Activated CD4-positive, alpha-beta memory T cell treated with anti-CD3 and anti-CD28 coated beads, Interleukin-2, amount 10 ng/mL, durations not matched to agents 7 days and 5 days (primary cell): Measurements from ENCODE around the gene MIB2. TPM values are rescaled to one million over a fixed set of nuclear protein-coding genes. Genes with fewer than 3 reads are reported as not detected.
A peak's percentile ranks its signal among the peaks of the same experiment; 100 is the strongest.

ENCODE experiments used
- CTCF ChIA-PET: fragments of 350-600 bp; sonication (Branson Sonifier 250); formaldehyde crosslinking; loops from one replicate; lab custom pipeline; 2021; ENCODE audit warnings: antibody characterized with exemption, inconsistent platforms; lab: Charles Lee
- POLR2A ChIA-PET: fragments of 350-600 bp; sonication (Branson Sonifier 250); formaldehyde crosslinking; loops from one replicate; lab custom pipeline; 2021; ENCODE audit warnings: antibody characterized with exemption; lab: Charles Lee
- DNase-seq: peaks from one replicate; pipeline ENCODE4 v3.0.0-alpha.2; 2020
- H3K27ac Mint-ChIP-seq: one replicate; pipeline ENCODE4 v1.8.0; 2021; ENCODE audit warnings: mild to moderate bottlenecking, mixed read lengths
- H3K27me3 Mint-ChIP-seq: one replicate; pipeline ENCODE4 v1.8.0; 2021; ENCODE audit warnings: mixed read lengths
- H3K36me3 Mint-ChIP-seq: one replicate; pipeline ENCODE4 v1.8.0; 2021; ENCODE audit warnings: low read depth, mixed read lengths
- H3K4me1 Mint-ChIP-seq: one replicate; pipeline ENCODE4 v1.8.0; 2021; ENCODE audit warnings: mixed read lengths
- H3K4me3 Mint-ChIP-seq: one replicate; pipeline ENCODE4 v1.8.0; 2021; ENCODE audit warnings: mild to moderate bottlenecking, mixed read lengths
- H3K9me3 Mint-ChIP-seq: one replicate; pipeline ENCODE4 v1.8.0; 2021; ENCODE audit warnings: mixed read lengths
- total RNA-seq, 2 experiments: library from RNA; stranded (reverse); gene quantifications; one replicate each; pipeline ENCODE4 v1.2.3, GENCODE V29; 2021

The MIB2 gene
- 10 to 100 TPM; 37.2 to 37.5 TPM for total RNA-seq

GRCh38 chr1:1615256-1616044 is at the start of gene MIB2:
MIB2 (plus strand) TSS chr1:1615500; CDS start chr1:1623453, 7,953 bp downstream.
- CTCF ChIA-PET = interaction anchor here (0.6 to 1.4 kb wide), 2 partner anchors 9 to 145 kb away, joined by 4 read pairs; no protein-coding TSS in a partner anchor
- Mint-ChIP-seq H3K36me3 (peaks cover 6% of the 10 kb centered on the region), H3K9me3 (no peaks in the 10 kb centered on the region), H3K4me1 (peaks cover 36% of the 10 kb centered on the region), H3K27me3 (no peaks in the 10 kb centered on the region), H3K4me3 (peak within 1 kb of the TSS; percentile 89), H3K27ac (peak within 1 kb of the TSS; percentile 91)
- POLR2A ChIA-PET = interaction anchor here (1.0 to 3.2 kb wide), 12 partner anchors 11 to 294 kb away, joined by 3 to 42 read pairs (median 8); partner anchors contain the start of genes AURKAIP1 and MMP23B
- DNase-seq = peak; percentile 98

DNA sequence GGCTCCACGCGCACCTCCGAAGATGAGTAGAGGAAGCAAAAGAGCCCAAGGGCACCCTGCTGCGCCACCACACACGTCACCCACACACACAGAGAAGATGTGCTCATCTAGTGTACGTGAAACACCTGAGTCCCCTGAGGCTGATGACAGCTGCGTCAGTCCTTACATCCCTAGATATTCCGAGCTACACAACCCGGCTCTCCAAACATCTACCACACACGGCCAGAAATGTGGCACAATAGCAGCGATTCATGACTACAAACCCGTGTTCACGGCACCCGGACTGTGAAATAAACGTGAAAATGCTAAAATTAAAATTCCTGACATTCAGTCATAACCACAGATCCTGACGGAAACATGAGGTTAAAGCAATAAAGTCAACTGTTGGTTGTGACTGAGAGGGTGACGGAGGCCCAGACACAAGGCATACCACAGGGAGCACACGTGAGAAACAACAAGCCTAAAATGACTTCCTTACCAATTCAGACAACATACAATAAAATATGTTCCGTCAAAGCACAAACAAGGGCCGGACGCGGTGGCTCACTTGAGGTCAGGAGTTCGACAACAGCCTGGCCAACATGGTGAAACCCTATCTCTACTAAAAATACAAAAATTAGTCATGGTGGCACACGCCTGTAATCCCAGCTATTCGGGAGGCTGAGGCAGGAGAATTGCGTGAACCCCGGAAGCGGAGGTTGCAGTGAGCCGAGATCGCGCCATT is 48.0 kb upstream of the MIB2 start:
- H3K27me3 Mint-ChIP-seq = no peaks in the 10 kb centered on the region
- ChIA-PET CTCF (no interaction called here), POLR2A (interaction anchor here (0.7 to 1.3 kb wide), 2 partner anchors 11 to 115 kb away, joined by 3 to 6 read pairs; no protein-coding TSS in a partner anchor)
- H3K4me1 Mint-ChIP-seq = peaks cover 30% of the 10 kb centered on the region
- peaks cover 63% of the 10 kb centered on the region for H3K36me3 Mint-ChIP-seq
- no peak overlapping the region for H3K27ac Mint-ChIP-seq
- DNase-seq = no peak
- no peak overlapping the region for H3K4me3 Mint-ChIP-seq
- H3K9me3 Mint-ChIP-seq = no peaks in the 10 kb centered on the region

DNA sequence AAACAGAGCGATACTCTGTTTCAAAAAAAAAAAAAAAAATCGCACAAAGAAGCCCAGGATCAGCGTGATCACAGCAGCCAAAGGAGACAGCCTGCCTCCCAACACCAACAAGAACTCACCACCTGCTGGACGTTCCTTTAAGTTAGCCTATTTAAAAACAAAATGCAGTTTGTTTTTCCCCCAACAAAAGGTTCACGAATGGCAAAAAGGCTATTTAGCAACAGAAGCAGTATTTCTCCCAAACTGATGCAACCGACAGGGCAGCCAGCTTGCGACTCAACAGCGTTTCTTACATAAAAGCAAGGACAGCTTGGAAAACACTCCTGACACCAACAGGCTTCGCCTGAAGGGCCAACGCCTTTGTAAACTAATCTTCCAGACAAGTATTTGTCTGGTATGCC is 47.4 kb upstream of the MIB2 start:
- Mint-ChIP-seq H3K4me3 (no peak overlapping the region), H3K27ac (no peak overlapping the region), H3K36me3 (peaks cover 58% of the 10 kb centered on the region), H3K27me3 (no peaks in the 10 kb centered on the region), H3K9me3 (no peaks in the 10 kb centered on the region), H3K4me1 (peaks cover 33% of the 10 kb centered on the region)
- no peak for DNase-seq
- CTCF ChIA-PET = no interaction called here
- POLR2A ChIA-PET = interaction anchor here (0.7 to 1.3 kb wide), 2 partner anchors 10 to 115 kb away, joined by 3 to 6 read pairs; no protein-coding TSS in a partner anchor

DNA sequence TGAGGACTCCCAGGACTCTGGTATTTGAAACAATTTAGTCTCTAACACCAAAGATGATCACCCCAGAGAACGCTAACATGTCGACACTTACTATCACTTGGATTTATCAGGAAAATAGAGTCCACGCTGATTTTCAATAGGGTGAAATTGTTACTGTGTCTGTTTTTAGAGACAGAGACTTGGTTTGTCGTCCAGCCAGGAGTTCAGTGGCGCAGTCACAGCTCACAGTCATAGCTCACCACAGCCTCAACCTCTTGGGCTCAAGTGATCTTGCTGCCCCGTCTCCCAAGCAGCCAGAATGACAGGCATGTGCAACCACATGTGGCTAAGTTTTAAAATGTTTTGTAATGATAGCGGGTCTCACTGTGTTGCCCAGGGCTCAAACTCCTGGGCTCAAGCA is 46.0 kb upstream of the MIB2 start:
- CTCF ChIA-PET = no interaction called here
- Mint-ChIP-seq H3K27ac (no peak overlapping the region), H3K4me1 (peaks cover 39% of the 10 kb centered on the region), H3K36me3 (peaks cover 53% of the 10 kb centered on the region), H3K9me3 (no peaks in the 10 kb centered on the region), H3K4me3 (no peak overlapping the region), H3K27me3 (no peaks in the 10 kb centered on the region)
- POLR2A ChIA-PET = interaction anchor here (1.2 to 1.3 kb wide), 2 partner anchors 65 to 108 kb away, joined by 3 read pairs; no protein-coding TSS in a partner anchor
- no peak for DNase-seq

DNA sequence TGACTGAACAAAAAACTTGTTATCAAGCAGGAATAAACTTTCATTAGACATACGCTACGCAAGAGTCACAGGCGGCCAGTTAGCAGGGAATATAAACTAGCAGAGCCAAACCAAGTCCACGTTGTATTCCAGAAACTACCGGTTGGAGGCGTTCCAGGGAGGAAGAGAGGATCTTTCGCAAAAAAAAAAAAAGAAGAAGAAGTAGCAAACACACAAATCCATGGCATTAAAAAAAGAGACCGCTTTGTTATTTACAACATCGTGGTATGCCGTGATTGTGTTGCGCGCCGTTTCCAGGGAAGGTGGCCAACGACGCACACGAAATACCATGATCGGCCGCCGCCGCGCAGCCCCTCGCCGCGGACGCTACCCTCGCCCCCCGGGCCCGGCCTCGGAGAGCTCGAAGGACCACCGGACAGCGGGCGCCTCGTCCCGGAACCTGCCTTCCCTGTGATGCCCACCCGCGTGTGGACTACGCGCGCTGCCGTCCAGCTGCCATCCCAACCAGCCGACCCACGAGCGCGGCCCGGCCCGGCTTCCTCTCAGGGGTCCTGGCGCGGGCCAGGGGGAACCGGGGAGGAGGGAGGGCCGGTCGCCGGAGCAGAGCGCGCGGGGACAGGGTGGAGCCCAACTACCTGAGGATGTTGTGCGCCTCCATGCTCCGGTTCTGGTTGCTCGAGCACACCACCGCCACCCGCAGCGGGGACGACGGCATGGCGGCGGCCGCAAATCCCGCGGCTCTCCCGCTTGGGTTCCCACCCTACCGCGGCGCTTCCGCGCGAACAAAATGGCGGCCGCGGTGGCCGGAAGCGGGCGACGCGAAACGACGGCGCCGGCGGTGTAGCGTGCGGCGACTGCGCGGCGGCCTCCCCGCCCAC is 41.2 kb upstream of the MIB2 start:
- DNase-seq = peak; percentile 80
- Mint-ChIP-seq H3K9me3 (no peaks in the 10 kb centered on the region), H3K27ac (peak overlapping the region; percentile 95), H3K4me3 (peak overlapping the region; percentile 94), H3K4me1 (peaks cover 40% of the 10 kb centered on the region), H3K36me3 (peaks cover 29% of the 10 kb centered on the region), H3K27me3 (no peaks in the 10 kb centered on the region)
- POLR2A ChIA-PET = interaction anchor here (0.7 to 1.2 kb wide), 3 partner anchors 25 to 41 kb away, joined by 3 to 8 read pairs (median 3); partner anchors contain the start of gene MIB2
- CTCF ChIA-PET = interaction anchor here (0.7 to 1.3 kb wide), 2 partner anchors 15 to 39 kb away, joined by 3 to 4 read pairs; no protein-coding TSS in a partner anchor

- ChIA-PET POLR2A (interaction anchor here (1.1 to 2.0 kb wide), 4 partner anchors 29 to 40 kb away, joined by 3 to 8 read pairs (median 6); partner anchors contain the start of gene MIB2), CTCF (interaction anchor here (1.3 kb wide), 1 partner anchor 16 kb away, joined by 4 read pairs; no protein-coding TSS in a partner anchor)
- no peaks in the 10 kb centered on the region for H3K27me3 Mint-ChIP-seq
- peaks cover 33% of the 10 kb centered on the region for H3K4me1 Mint-ChIP-seq
- H3K27ac Mint-ChIP-seq = peak within 1 kb of the TSS; percentile 97
- H3K4me3 Mint-ChIP-seq = peak within 1 kb of the TSS; percentile 94
- no peaks in the 10 kb centered on the region for H3K9me3 Mint-ChIP-seq
- DNase-seq = peak; percentile 94
- H3K36me3 Mint-ChIP-seq = peaks cover 24% of the 10 kb centered on the region
Observed at GRCh38 chr1:1574721-1575537, 40.4 kb upstream of the MIB2 start, which contains the start of gene SSU72. SSU72 (minus strand) TSS chr1:1574863; CDS start chr1:1574557, 306 bp downstream.

GRCh38 chr1:1577367-1578011 is 37.8 kb upstream of the MIB2 start:
- CTCF ChIA-PET = no interaction called here
- no peaks in the 10 kb centered on the region for H3K9me3 Mint-ChIP-seq
- H3K4me1 Mint-ChIP-seq = peaks cover 20% of the 10 kb centered on the region
- peaks cover 12% of the 10 kb centered on the region for H3K27me3 Mint-ChIP-seq
- peaks cover 9% of the 10 kb centered on the region for H3K36me3 Mint-ChIP-seq
- POLR2A ChIA-PET = interaction anchor here (0.6 to 2.0 kb wide), 5 partner anchors 9 to 171 kb away, joined by 3 to 8 read pairs (median 4); partner anchors contain the start of gene MIB2
- DNase-seq = no peak
- H3K4me3 Mint-ChIP-seq = no peak overlapping the region
- no peak overlapping the region for H3K27ac Mint-ChIP-seq

DNA sequence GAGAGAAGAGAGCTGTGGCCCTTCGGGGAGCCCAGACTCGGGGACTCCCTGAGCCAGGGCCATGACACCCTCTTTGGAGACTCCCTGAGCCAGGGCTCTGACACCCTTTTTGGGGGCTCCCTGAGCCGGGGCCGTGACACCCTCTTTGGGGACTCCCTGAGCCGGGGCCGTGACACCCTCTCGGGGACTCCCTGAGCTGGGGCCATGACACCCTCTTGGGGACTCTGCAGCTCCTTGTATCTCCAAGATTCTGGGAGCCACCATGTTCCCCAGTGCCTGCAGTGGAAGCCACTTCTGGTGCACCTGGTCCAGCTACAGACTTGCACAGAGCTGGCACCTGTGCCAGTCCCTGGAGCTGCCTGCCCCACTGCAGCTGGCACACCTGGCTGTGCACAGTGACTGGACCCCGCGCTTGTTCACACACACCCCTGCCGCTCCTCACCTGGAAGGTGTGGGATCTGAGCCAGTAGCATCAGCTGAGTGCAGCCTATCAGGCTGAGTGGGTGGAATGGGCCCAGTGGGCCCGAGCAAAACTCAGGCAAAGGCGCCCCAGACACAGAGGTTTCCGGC is 36.8 kb upstream of the MIB2 start:
- no peaks in the 10 kb centered on the region for H3K9me3 Mint-ChIP-seq
- CTCF ChIA-PET = no interaction called here
- DNase-seq = no peak
- POLR2A ChIA-PET = interaction anchor here (1.0 to 1.5 kb wide), 2 partner anchors 10 to 36 kb away, joined by 4 to 6 read pairs; no protein-coding TSS in a partner anchor
- no peak overlapping the region for H3K4me3 Mint-ChIP-seq
- no peak overlapping the region for H3K27ac Mint-ChIP-seq
- peaks cover 16% of the 10 kb centered on the region for H3K4me1 Mint-ChIP-seq
- peaks cover 12% of the 10 kb centered on the region for H3K27me3 Mint-ChIP-seq
- peaks cover 8% of the 10 kb centered on the region for H3K36me3 Mint-ChIP-seq

DNA sequence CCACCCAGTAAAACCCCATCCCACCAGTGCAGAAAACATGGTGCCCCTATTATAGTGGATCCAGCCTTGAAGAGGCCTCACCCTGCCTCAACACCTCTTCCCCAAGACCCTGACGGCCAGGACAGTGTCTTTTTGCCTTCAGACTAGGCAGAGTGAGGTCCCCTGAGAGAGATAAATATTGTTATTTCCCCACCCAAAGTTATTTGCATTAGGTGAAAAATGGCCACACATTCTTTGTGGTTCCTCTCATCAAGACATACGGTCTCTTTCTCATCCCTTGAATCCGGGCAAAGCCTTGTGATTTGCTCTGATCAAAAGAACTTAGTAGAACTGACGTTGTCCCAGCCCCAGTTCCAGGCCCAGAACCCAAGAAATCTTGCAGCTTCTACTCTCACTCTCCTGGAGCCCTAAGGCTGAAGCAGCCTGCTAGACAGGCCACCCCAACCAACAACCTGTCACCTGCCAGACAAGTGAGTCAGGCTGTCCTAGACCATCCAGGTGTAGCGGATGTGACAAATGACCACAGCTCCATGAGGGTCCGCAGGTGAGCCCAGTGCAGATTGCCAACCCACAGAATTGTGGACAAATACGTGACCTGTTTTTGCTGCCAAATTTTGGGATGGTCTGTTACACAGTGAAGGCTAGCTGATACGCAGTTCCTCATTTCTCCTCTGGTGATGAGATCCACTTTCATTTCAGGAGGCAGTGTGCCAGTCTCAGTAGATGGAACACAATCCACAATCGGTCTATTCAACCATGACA is 32.5 kb upstream of the MIB2 start:
- POLR2A ChIA-PET = no interaction called here
- H3K36me3 Mint-ChIP-seq = no peaks in the 10 kb centered on the region
- peaks cover 3% of the 10 kb centered on the region for H3K4me1 Mint-ChIP-seq
- no peaks in the 10 kb centered on the region for H3K9me3 Mint-ChIP-seq
- H3K27ac Mint-ChIP-seq = no peak overlapping the region
- H3K4me3 Mint-ChIP-seq = no peak overlapping the region
- peaks cover 14% of the 10 kb centered on the region for H3K27me3 Mint-ChIP-seq
- CTCF ChIA-PET = interaction anchor here (1.1 kb wide), 1 partner anchor 10 kb away, joined by 3 read pairs; no protein-coding TSS in a partner anchor
- DNase-seq = no peak

GRCh38 chr1:1583347-1584010 is 31.8 kb upstream of the MIB2 start:
- ChIA-PET CTCF (interaction anchor here (0.7 to 1.1 kb wide), 2 partner anchors 11 to 37 kb away, joined by 3 read pairs; no protein-coding TSS in a partner anchor), POLR2A (no interaction called here)
- Mint-ChIP-seq H3K4me3 (no peak overlapping the region), H3K4me1 (peaks cover 3% of the 10 kb centered on the region), H3K9me3 (no peaks in the 10 kb centered on the region), H3K27ac (no peak overlapping the region), H3K27me3 (peaks cover 15% of the 10 kb centered on the region), H3K36me3 (no peaks in the 10 kb centered on the region)
- no peak for DNase-seq
